DND-41 (cell line): ENCODE results near the gene CLTCL1.

ENCODE experiments used
- EZH2 ChIP-seq: IDR thresholded peaks from 3 replicates; pipeline ENCODE4 v1.6.1; 2012; ENCODE audit warnings: borderline replicate concordance, low read depth, mild to moderate bottlenecking, moderate library complexity, low read length, inconsistent platforms; ENCODE audit not compliant: severe bottlenecking
- TF ChIP-seq, protein P1 (sequence below): IDR thresholded peaks from 2 replicates; pipeline ENCODE4 v1.5.1; 2012; ENCODE audit warnings: borderline replicate concordance, low read length, moderate library complexity, mild to moderate bottlenecking; ENCODE audit not compliant: poor library complexity, severe bottlenecking; ENCODE audit errors: extremely low read depth

DNA sequence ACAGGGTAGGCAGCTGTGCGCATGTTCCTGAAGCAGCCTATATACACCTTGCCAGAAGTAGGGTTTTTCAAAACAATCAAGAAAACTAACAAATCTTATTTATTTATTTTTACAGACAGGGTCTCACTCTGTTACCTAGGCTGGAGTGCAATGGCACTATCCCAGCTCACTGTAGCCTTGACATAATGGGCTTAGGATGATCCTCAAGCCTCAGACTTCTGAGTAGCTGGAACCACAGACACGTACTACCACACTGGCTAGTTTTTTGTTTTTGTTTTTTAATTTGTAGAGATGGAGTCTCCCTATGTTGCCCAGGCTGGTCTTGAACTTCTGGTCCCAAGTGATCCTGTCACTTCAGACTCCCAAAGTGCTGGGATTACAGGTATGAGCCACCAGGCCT, 25.7 kb downstream of the CLTCL1 start:
- TF ChIP-seq, protein P1, sequence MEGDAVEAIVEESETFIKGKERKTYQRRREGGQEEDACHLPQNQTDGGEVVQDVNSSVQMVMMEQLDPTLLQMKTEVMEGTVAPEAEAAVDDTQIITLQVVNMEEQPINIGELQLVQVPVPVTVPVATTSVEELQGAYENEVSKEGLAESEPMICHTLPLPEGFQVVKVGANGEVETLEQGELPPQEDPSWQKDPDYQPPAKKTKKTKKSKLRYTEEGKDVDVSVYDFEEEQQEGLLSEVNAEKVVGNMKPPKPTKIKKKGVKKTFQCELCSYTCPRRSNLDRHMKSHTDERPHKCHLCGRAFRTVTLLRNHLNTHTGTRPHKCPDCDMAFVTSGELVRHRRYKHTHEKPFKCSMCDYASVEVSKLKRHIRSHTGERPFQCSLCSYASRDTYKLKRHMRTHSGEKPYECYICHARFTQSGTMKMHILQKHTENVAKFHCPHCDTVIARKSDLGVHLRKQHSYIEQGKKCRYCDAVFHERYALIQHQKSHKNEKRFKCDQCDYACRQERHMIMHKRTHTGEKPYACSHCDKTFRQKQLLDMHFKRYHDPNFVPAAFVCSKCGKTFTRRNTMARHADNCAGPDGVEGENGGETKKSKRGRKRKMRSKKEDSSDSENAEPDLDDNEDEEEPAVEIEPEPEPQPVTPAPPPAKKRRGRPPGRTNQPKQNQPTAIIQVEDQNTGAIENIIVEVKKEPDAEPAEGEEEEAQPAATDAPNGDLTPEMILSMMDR = no peak
- no peak for TF ChIP-seq EZH2
